Heart left ventricle (tissue), 13 donors: Measurements from ENCODE around the gene DOK5.

Experiments
- POLR2A ChIP-seq, 2 donors: fragments of 450-650 bp; IDR thresholded peaks; one replicate each; pipeline ENCODE4 v1.6.1; 2017; ENCODE audit warnings: antibody characterized with exemption in 2 of 2, mild to moderate bottlenecking in 2 of 2, moderate library complexity in 2 of 2
- TF ChIP-seq, protein P1 (sequence below), 12 donors: fragments of 200-600 bp; sonication (generic) in 4 of 12; IDR thresholded peaks; one replicate each; pipeline versions ENCODE4 v1.5.0 to v1.8.0; 2018 to 2022; ENCODE audit warnings: antibody characterized with exemption in 12 of 12, mild to moderate bottlenecking in 5 of 12
- donor health status: ischemic (EF 13 %, LVEDD 7.1; RV severe dilation, severe dysfunction).
- donor health status: DM: no; HTN: yes; CAD: no.
- donor health status: DM: no; HTN: no; CAD: no.
- donor health status: ischemic (EF 25% LVEDD 6.9; RV normal size, moderate dysfunction).
- donor health status: ischemic (EF 25% LVEDD 5.7; RV mildly dilated, moderate dysfunction).
- donor health status: ischemic (EF 35%, LVEDD 5.7; RV mildly dilated, moderate dysfunction).
- donor health status: nonischemic (EF 11% LVEDD 7.7; RV severe dilation, severe dysfunction).
- donor health status: DM: yes; HTN: yes; CAD: no.
- donor health status: PGD.
- donor health status: ischemic (EF 29% LVEDD 5.4; RV normal size, mild dysfunction).
- donor health status: nonischemic (EF 23%, LVEDD 6.1; RV moderate dilation, normal function).

GRCh38 chr20:54548849-54549248, 73.5 kb downstream of the DOK5 start:
- TF ChIP-seq, protein P1, sequence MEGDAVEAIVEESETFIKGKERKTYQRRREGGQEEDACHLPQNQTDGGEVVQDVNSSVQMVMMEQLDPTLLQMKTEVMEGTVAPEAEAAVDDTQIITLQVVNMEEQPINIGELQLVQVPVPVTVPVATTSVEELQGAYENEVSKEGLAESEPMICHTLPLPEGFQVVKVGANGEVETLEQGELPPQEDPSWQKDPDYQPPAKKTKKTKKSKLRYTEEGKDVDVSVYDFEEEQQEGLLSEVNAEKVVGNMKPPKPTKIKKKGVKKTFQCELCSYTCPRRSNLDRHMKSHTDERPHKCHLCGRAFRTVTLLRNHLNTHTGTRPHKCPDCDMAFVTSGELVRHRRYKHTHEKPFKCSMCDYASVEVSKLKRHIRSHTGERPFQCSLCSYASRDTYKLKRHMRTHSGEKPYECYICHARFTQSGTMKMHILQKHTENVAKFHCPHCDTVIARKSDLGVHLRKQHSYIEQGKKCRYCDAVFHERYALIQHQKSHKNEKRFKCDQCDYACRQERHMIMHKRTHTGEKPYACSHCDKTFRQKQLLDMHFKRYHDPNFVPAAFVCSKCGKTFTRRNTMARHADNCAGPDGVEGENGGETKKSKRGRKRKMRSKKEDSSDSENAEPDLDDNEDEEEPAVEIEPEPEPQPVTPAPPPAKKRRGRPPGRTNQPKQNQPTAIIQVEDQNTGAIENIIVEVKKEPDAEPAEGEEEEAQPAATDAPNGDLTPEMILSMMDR (IDR thresholded peaks at IDR 0.05), result no peak
- no peak for TF ChIP-seq POLR2A (IDR thresholded peaks at IDR 0.05)
